ENCODE results near the gene ARHGAP18. TPM values are rescaled to one million over a fixed set of nuclear protein-coding genes. Genes with fewer than 3 reads are reported as not detected.

ARHGAP18 gene
- total and polyA plus RNA-seq, 7 donors: 1.6 to 6.8 (median 5.5) TPM

DNA sequence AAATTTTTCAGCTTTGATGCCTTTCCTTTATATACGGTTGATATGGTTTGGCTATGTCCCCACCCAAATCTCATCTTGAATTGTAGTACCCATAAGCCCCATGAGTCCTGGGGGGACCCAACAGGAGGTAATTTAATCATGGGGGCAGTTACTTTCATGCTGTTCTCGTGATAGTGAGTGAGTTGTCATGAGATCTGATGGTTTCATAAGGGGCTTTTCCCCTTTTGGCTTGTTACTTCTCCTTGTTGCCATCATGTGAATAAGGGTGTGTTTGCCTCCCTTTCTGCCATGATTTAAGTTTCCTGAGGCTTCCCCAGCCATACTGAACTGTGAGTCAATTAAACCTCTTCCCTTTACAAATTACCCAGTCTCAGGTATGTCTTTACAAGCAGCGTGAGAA lies 66.8 kb downstream of the ARHGAP18 start:
- DNase-seq (no peak), ATAC-seq (no peak)
- TF ChIP-seq, protein P1, sequence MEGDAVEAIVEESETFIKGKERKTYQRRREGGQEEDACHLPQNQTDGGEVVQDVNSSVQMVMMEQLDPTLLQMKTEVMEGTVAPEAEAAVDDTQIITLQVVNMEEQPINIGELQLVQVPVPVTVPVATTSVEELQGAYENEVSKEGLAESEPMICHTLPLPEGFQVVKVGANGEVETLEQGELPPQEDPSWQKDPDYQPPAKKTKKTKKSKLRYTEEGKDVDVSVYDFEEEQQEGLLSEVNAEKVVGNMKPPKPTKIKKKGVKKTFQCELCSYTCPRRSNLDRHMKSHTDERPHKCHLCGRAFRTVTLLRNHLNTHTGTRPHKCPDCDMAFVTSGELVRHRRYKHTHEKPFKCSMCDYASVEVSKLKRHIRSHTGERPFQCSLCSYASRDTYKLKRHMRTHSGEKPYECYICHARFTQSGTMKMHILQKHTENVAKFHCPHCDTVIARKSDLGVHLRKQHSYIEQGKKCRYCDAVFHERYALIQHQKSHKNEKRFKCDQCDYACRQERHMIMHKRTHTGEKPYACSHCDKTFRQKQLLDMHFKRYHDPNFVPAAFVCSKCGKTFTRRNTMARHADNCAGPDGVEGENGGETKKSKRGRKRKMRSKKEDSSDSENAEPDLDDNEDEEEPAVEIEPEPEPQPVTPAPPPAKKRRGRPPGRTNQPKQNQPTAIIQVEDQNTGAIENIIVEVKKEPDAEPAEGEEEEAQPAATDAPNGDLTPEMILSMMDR (IDR thresholded peaks at IDR 0.05): no peak
- Histone ChIP-seq H3K27ac (no peak overlapping the region), H3K4me1 (peaks cover 24% of the 10 kb centered on the region), H3K36me3 (ENCODE audit: insufficient read depth in 1 of 2, low read depth in 1 of 2) (peaks cover 0 to 1% of the 10 kb centered on the region in 2 donors), H3K9me3 (no peaks in the 10 kb centered on the region), H3K27me3 (ENCODE audit: insufficient read depth in 3 of 3, low read length in 2 of 3) (no peaks in the 10 kb centered on the region), H3K4me3 (no peak overlapping the region)
- intact Hi-C loops (cut with DNase I): no loop called here
- 86 to 91% (median 86%) methylated on average over 3 of the region's 3 CpGs for WGBS, 3 donors

DNA sequence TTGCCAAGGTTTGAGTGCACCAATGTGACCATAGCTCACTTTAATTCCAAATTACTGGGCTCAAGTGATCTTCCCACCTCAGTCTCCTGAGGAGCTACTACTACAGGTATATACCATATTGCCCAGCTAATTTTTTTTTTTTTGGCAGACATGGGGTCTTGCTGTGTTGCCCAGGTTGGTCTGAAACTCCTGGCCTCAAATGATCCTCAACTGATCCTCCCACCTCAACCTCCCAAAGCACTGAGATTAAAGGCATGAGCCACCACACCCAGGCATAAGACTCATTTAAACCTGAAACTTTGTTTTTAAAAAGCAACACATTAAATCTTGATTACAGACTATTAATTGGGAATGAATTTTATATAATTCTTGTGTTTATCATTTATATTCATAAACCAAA lies 67.7 kb downstream of the ARHGAP18 start:
- DNase-seq (no peak), ATAC-seq (no peak)
- Histone ChIP-seq H3K4me3 (no peak overlapping the region), H3K27me3 (ENCODE audit: insufficient read depth in 3 of 3, low read length in 2 of 3) (no peaks in the 10 kb centered on the region), H3K4me1 (peaks cover 24% of the 10 kb centered on the region), H3K27ac (no peak overlapping the region), H3K36me3 (ENCODE audit: insufficient read depth in 1 of 2, low read depth in 1 of 2) (peaks cover 0 to 10% of the 10 kb centered on the region in 2 donors), H3K9me3 (no peaks in the 10 kb centered on the region)
- intact Hi-C loops (cut with DNase I): no loop called here
- TF ChIP-seq, protein P1 (IDR thresholded peaks at IDR 0.05): no peak

DNA sequence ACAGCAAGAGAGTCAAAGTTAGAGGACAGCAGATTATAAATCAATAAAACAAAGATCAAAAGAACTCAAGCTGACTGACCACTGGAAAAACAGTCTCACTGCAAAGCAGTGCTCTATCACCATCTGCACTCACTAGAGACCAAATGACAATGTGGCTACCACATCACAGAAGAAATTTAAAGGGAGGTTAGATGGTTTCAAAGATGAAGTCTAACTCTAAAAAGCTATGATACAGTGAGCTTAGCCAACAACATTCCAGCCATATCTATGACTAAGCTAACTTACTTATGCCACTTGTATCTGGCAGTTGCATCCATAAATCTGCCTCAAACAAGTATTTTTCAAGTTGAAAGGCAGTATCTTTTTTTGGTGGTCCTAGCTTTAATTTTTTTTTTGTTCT lies 68.6 kb downstream of the ARHGAP18 start:
- Histone ChIP-seq H3K27me3 (ENCODE audit: insufficient read depth in 3 of 3, low read length in 2 of 3) (no peaks in the 10 kb centered on the region), H3K9me3 (no peaks in the 10 kb centered on the region), H3K4me1 (peaks cover 24% of the 10 kb centered on the region), H3K27ac (no peak overlapping the region), H3K4me3 (no peak overlapping the region), H3K36me3 (ENCODE audit: insufficient read depth in 1 of 2, low read depth in 1 of 2) (peaks cover 0 to 14% of the 10 kb centered on the region in 2 donors)
- ATAC-seq (peak in 2 of 4 donors; percentile 58 to 74), DNase-seq (no peak)
- TF ChIP-seq, protein P1 (IDR thresholded peaks at IDR 0.05): no peak
- intact Hi-C loops (cut with DNase I): no loop called here

DNA sequence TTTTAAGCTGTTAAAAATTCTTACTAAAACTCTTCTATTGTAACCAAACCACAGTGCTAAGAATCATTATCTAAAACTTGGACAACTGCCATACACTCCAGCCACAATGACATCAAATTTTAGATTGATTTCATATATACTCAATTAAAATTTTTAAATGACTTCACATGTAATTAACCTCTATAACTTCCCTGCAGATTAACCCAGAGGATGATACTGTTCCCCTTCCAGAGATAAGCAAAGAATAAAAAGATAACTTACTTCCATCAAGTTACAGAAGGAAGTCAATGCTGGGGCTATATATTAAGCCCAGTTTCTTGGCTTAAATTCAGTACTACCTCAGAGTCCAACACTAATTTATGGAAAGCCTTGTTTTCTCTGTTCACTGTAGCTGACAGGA lies 71.3 kb downstream of the ARHGAP18 start:
- Histone ChIP-seq H3K27me3 (ENCODE audit: insufficient read depth in 3 of 3, low read length in 2 of 3) (no peaks in the 10 kb centered on the region), H3K4me1 (peaks cover 22% of the 10 kb centered on the region), H3K27ac (no peak overlapping the region), H3K9me3 (no peaks in the 10 kb centered on the region), H3K36me3 (ENCODE audit: insufficient read depth in 1 of 2, low read depth in 1 of 2) (peaks cover 0 to 20% of the 10 kb centered on the region in 2 donors), H3K4me3 (no peak overlapping the region)
- no peak for DNase-seq
- ATAC-seq: no peak
- TF ChIP-seq, protein P1 (IDR thresholded peaks at IDR 0.05): no peak
- intact Hi-C loops (cut with DNase I): no loop called here

DNA sequence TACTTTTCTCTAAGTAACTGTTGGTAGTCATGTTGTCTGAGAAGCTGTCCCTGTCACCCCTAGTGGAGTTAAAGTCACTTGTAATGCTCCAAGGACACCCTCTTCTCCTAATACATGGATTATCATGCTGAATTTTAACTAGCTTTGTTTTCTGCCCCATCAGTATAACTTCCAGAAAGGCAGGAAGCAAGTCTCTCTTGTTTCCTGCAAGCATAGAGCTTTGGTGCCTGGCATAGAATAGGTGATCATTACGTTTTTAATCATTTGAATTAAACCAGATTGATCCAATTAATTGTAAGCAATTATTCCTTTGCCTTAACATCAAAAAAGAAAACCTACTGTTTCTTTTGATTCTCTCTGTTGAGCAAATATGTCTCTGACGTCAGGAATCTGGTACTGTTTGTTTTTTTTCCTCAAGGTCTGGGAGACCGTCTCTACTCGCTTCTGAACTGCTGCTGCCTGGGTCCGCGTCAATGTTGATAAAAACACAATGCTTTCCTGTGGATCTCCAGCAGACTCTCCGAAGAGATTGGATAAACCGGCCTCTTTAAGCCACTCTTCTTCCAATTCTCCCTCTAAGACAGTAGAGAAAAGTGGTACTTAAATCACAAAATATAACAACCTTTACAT lies 71.8 kb downstream of the ARHGAP18 start:
- intact Hi-C loops (cut with DNase I): no loop called here
- Histone ChIP-seq H3K27me3 (ENCODE audit: insufficient read depth in 3 of 3, low read length in 2 of 3) (no peaks in the 10 kb centered on the region), H3K9me3 (no peaks in the 10 kb centered on the region), H3K4me1 (peaks cover 22% of the 10 kb centered on the region), H3K36me3 (ENCODE audit: insufficient read depth in 1 of 2, low read depth in 1 of 2) (peaks cover 0 to 20% of the 10 kb centered on the region in 2 donors), H3K27ac (no peak overlapping the region), H3K4me3 (no peak overlapping the region)
- no peak for DNase-seq
- 63 to 69% (median 64%) methylated on average over 8 of the region's 8 CpGs for WGBS, 3 donors
- ATAC-seq: no peak
- TF ChIP-seq, protein P1 (IDR thresholded peaks at IDR 0.05): no peak

Measured in psoas muscle (tissue), 8 donors.